HEK293T (cell line): Measurements from ENCODE around the gene KRT75.

Experiments used
- CTBP1 ChIP-seq: fragments of 450-650 bp; IDR thresholded peaks from 2 replicates; pipeline ENCODE4 v1.6.1; 2016; ENCODE audit warnings: borderline replicate concordance
- ELF4 ChIP-seq: fragments of 450-650 bp; IDR thresholded peaks from 2 replicates; pipeline ENCODE4 v1.6.1; 2017; ENCODE audit warnings: antibody characterized with exemption
- HDGF ChIP-seq: fragments of 450-650 bp; IDR thresholded peaks from 2 replicates; pipeline ENCODE4 v1.6.1; 2017; ENCODE audit warnings: antibody characterized with exemption, borderline replicate concordance
- LEF1 ChIP-seq: fragments of 450-650 bp; IDR thresholded peaks from 2 replicates; pipeline ENCODE4 v1.6.1; 2017; ENCODE audit warnings: mild to moderate bottlenecking, borderline replicate concordance
- NFRKB ChIP-seq: fragments of 450-650 bp; IDR thresholded peaks from 2 replicates; pipeline ENCODE4 v1.6.1; 2016; ENCODE audit warnings: mild to moderate bottlenecking, moderate library complexity
- ZNF384 ChIP-seq: fragments of 450-650 bp; IDR thresholded peaks from 2 replicates; pipeline ENCODE4 v1.6.1; 2016

DNA sequence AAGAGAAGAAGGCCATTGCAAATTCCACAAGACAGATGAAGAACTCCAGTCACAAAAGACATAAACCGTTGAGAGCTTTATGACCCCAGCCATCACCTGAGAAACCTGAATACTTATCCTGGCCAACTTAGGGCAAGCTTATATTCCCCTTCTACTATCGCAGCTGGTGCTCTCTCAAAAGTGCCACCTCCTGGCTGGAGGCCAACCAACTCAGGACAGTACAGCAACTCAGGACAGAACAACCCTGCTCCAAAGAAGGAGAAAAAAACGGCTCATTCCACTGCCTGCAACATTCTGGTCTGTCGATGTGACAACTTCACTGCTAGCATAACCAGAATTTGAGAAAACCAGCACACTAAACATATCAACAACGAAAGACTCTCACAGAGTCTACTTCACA is 27.5 kb upstream of the KRT75 start:
- TF ChIP-seq NFRKB (no peak), LEF1 (no peak), ELF4 (no peak), HDGF (no peak), ZNF384 (no peak), CTBP1 (no peak)
